GM12873 (cell line): ENCODE data around the gene RAD23B.

Experiments
- TF ChIP-seq, protein P1 (sequence below): IDR thresholded peaks from 2 replicates; pipeline ENCODE4 v1.5.1; 2012; ENCODE audit warnings: low read depth, mild to moderate bottlenecking, moderate library complexity, low read length, control low read depth; ENCODE audit not compliant: insufficient read depth; ENCODE audit errors: missing control alignments

The RAD23B gene

DNA sequence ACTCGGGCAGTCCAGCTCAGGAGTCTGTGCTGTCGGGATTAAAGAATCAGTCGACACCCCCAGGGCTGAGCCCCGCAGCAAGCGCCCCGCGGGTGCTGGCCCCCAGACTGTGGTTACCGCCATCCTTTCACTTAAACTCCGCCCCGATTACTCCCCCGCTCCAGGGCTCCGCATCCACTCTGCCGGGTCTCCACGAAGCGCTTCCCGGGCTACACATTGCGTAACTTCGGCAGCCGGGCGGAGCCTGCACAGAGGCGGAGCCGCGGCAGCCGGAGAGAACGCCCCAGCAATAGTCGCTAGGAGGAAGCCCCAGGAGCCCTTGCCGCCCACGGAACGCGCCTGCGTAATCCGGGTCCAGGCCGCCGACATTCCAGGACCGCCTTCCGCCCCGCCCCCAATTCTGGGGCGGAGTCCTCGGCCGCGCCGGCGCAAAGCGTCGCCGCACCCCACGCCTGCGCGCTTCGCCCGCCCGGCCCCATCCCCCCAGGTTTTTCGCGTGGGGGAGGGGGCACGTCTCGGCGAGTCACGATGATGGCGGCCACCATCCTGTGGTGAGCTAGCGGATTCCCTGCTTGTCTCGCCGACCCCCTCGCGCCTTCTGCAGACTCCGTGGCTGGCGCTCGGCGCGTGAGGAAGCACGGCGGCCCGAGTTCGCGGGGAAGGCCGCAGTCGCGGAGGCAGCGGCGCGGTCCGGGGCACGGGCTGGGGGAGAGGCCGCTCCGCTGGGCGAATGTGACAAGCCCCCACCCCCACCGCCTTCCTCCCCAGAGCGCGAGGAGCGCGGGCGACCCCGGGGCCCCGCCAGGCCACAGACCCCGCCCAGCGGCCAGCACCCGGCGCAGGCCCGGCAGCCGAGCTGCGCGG lies at the start of gene RAD23B:
TSS of gene RAD23B (plus strand) at position 521 of the 864 bp plus-strand sequence. CDS start 351 bp downstream, outside the sequence.
- TF ChIP-seq, protein P1, sequence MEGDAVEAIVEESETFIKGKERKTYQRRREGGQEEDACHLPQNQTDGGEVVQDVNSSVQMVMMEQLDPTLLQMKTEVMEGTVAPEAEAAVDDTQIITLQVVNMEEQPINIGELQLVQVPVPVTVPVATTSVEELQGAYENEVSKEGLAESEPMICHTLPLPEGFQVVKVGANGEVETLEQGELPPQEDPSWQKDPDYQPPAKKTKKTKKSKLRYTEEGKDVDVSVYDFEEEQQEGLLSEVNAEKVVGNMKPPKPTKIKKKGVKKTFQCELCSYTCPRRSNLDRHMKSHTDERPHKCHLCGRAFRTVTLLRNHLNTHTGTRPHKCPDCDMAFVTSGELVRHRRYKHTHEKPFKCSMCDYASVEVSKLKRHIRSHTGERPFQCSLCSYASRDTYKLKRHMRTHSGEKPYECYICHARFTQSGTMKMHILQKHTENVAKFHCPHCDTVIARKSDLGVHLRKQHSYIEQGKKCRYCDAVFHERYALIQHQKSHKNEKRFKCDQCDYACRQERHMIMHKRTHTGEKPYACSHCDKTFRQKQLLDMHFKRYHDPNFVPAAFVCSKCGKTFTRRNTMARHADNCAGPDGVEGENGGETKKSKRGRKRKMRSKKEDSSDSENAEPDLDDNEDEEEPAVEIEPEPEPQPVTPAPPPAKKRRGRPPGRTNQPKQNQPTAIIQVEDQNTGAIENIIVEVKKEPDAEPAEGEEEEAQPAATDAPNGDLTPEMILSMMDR = no peak

DNA sequence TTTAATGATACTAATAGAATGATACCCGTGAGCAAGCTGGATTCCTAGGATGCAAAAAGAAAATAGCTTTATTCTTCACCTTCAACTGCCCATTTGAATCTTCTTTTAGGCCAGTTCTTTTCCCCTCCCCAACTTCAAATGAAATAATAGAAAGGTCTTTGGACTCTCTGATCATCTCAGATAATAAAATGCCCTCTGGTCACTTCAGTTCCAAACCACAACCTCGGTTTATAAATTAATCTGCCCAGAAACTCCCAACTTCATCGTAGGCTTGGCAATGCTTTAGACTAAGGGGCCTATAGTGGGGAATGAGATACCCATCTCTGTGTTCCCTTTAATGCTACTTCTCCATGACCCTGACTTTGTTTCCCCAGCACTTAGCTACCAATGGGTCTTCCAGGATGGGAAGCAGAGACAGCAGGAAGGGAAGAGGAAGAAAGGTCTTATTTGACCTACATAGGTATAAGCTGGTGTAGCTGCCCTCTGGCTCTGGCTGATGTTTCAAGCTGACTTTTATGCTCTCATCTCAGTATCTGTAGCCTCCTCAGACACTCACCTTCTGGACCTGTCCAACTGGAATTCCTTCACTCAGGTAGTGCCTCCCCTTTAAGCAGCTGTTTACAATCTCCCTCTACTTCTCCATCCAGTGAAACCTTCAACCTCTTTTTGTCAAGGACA lies 47.2 kb upstream of the RAD23B start:
- TF ChIP-seq, protein P1 = no peak

DNA sequence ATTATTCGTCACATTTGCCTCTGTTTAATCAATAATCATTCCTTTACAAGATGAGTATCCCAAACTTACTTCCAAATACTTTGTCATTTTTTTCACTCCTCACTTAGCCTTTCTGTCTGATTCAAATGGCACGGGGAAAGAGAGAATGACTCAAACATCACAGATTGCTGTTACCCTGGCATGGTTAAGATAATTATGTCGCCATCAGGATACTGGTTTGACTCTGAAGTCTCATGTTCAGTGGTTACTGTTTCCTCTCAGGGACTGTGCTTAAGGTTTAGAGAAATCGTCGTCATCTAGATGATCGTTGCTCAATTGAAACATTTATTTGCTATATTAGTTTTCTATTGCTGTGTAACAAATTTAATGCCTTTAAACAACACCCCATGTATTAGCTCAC lies 45.2 kb upstream of the RAD23B start:
- TF ChIP-seq, protein P1 = no peak

DNA sequence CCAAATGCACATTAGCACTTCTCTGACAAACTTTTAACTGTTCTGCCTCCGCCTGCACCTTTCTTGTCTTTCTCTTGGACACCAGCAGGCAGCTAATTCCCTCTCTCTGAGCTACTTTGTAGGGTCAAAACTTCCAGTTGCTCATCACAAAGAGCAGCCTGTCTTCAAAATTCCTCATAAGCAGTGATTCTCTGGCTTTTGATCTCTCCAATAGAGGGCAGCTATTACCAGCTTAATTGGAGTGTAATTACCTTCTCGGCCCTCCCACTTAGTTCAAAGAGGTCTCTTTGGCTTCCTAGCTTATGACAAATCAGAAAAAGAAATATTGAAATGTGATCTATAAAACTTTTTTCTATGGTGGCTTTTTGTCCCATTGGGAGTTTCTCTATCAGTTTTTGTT lies 43.6 kb upstream of the RAD23B start:
- TF ChIP-seq, protein P1 = peak; percentile 35

DNA sequence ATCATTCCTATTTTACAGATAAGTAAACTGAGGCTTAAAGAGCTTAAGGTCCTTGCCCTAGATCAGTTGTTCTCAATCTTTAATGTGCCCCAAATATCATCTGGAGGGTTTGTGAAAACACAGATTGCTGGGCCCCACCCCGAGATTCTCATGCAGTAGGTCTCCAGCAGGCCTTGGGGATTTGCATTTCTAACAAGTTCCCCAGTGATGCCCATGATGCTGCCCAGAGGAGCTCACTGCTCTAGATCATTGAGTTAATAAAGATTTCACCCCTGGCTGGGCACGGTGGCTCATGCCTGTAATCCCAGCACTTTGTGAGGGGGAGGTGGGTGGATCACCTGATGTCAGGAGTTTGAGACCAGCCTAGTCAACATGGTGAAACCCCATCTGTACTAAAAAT lies 42.8 kb upstream of the RAD23B start:
- TF ChIP-seq, protein P1 = no peak

DNA sequence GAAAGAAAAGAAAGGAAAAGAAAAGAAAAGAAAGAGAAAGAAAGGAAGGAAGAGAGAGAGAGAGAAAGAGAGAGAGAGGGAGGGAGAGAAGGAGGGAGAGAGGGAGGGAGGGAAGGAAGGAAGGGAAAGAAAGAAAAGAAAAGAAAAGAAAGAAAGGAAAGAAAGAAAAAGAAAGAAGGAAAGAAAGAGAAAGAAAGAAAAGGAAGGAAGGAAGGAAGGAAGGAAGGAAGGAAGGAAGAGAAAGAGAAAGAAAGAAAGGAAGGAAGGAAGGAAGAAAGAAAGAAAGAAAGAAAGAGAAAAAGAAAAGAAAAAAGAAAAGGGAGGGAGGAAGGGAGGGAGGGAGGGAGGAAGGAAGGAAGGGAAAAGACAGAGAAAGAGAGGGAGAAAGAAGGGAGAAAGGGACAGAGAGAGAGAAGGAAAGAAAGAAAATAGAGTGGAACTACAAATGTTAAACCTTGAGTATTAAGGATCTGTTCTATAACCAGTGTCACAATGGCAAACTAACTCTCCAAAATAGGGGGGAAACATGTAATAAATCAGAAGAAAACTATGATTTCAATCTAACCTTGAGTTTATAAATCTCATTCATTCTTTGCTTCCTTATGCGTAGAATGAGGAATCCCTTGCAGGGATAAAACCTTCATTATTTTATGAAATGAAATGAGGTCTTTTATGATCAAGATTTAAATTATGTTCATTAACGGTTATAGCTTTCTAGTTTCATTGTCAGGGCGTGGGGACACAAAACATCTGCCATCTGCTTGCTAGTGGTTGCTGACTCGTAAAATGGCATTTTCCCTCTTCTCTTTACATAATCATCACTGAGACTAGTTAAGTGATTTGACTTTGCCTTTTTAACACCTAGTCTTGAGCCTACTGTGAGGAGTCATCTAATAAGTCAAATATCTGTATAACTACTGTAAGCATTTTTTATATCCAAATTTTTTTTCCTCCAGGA lies 40.7 kb upstream of the RAD23B start:
- TF ChIP-seq, protein P1 = no peak

DNA sequence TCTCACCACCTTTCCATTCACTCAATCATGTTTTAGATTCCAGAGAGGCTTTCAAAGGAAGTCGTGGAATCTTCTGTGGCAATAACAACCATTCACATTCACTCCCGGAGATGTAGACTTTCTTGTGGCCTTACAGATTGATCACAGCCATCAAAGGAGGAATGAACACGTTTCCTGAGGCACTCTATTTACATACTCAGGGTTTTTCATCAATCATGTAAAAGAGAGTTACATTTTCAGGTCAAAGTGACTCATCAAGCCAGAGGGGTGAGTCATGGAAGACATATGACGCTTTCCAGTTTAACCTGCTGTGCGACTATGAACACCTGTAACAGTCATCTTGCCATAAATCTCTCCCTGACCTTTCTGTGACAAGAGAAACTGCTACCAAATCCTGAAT lies 39.3 kb upstream of the RAD23B start:
- TF ChIP-seq, protein P1 = no peak
